Heart right ventricle (tissue), 16 donors: ENCODE data around the gene UBAC2. TPM values are rescaled to one million over a fixed set of nuclear protein-coding genes. Genes with fewer than 3 reads are reported as not detected.

Experiments
- ATAC-seq, 8 donors: fragments of 200-7000 bp; cut with Tn5 transposase; one replicate each; pipeline ENCODE4 v1.9.1; 2020; ENCODE audit warnings: mild to moderate bottlenecking in 8 of 8, moderate library complexity in 8 of 8, moderate number of reproducible peaks in 1 of 8
- DNase-seq, 2 donors: peaks; one replicate each; pipeline ENCODE4 v3.0.0-alpha.2; 2020
- H3K27ac ChIP-seq, 10 donors: fragments of 200-600 bp; sonication (generic) in 2 of 10; one replicate each; pipeline versions ENCODE4 v1.5.0 to v1.8.0; 2020 to 2022; ENCODE audit warnings: mild to moderate bottlenecking in 3 of 10
- H3K27me3 ChIP-seq, 7 donors: fragments of 200-600 bp; one replicate each; pipeline ENCODE4 v1.8.0; 2021 to 2022; ENCODE audit warnings: mild to moderate bottlenecking in 2 of 7
- H3K36me3 ChIP-seq, 9 donors: fragments of 200-600 bp; sonication (generic) in 1 of 9; one replicate each; pipeline versions ENCODE4 v1.5.0 to v1.8.0; 2020 to 2022; ENCODE audit warnings: mild to moderate bottlenecking in 2 of 9
- H3K4me1 ChIP-seq, 9 donors: fragments of 200-600 bp; sonication (generic) in 1 of 9; one replicate each; pipeline versions ENCODE4 v1.5.0 to v1.8.0; 2020 to 2022; ENCODE audit warnings: mild to moderate bottlenecking in 4 of 9
- H3K4me3 ChIP-seq, 10 donors: fragments of 200-600 bp; sonication (generic) in 2 of 10; one replicate each; pipeline versions ENCODE4 v1.5.0 to v1.8.0; 2020 to 2022; ENCODE audit warnings: mild to moderate bottlenecking in 7 of 10, moderate library complexity in 2 of 10
- H3K9me3 ChIP-seq, 11 donors: fragments of 200-600 bp in 10 of 11; sonication (generic) in 2 of 11; one replicate each; pipeline versions ENCODE4 v1.5.0 to v1.8.0; 2013 to 2022; ENCODE audit warnings: mild to moderate bottlenecking in 2 of 11, control low read depth in 1 of 11, moderate library complexity in 1 of 11
- WGBS, 2 donors: extraction: QIAGEN DNeasy Blood & Tissue Kit; methylation state at CpG; one replicate each; pipeline ENCODE4 v1.1.7; 2013; ENCODE audit warnings: inconsistent platforms in 1 of 2; 5-methylcytosine and 5-hydroxymethylcytosine counted together
- intact Hi-C, 10 donors: fragments of 100-400 bp; cut with DNase I; formaldehyde crosslinking; loops; one replicate each; pipeline versions ENCODE4 v1.11.1 to v1.14.2; 2022
- polyA plus RNA-seq, 2 donors: library from polyadenylated mRNA; stranded (reverse); fragments of 200-250 nt; gene quantifications; one replicate each; pipeline ENCODE4 v1.2.3, GENCODE V29; 2013
- total RNA-seq, 10 donors: library from RNA; stranded (reverse); fragmentation: NEBNext Ultra II Directional in 3 of 10; extraction: Animal tissue kit (Norgen Biotek cat#: 25700) in 3 of 10; gene quantifications; one replicate each; pipeline versions ENCODE4 v1.2.1 to v1.2.4, GENCODE V29; 2021 to 2023
- TF ChIP-seq, protein P1 (sequence below), 9 donors: fragments of 200-600 bp; sonication (generic) in 2 of 9; IDR thresholded peaks; one replicate each; pipeline versions ENCODE4 v1.5.0 to v1.8.0; 2021 to 2022; ENCODE audit warnings: antibody characterized with exemption in 9 of 9, mild to moderate bottlenecking in 5 of 9, moderate library complexity in 1 of 9
- donor health status: Arrhythmogenic right ventricular cardiomyopathy.
- donor health status: ischemic (EF 13 %, LVEDD 7.1; RV severe dilation, severe dysfunction).
- donor health status: healthy with polysubstance abuse.
- donor health status: DM: no; HTN: yes; CAD: no.
- donor health status: DM: no; HTN: no; CAD: no.
- donor health status: ischemic (EF 25% LVEDD 6.9; RV normal size, moderate dysfunction).
- donor health status: ischemic (EF 25% LVEDD 5.7; RV mildly dilated, moderate dysfunction).
- donor health status: healthy.
- donor health status: DM: yes; HTN: yes; CAD: no.
- donor health status: Ischemic cardiomyopathy.
- donor health status: ischemic (EF 35%, LVEDD 5.7; RV mildly dilated, moderate dysfunction).
- donor health status: nonischemic (EF 11% LVEDD 7.7; RV severe dilation, severe dysfunction).
- donor health status: DM: yes; HTN: yes; CAD: no.
- donor health status: PGD.
- donor health status: ischemic (EF 29% LVEDD 5.4; RV normal size, mild dysfunction).
- donor health status: nonischemic (EF 23%, LVEDD 6.1; RV moderate dilation, normal function).

UBAC2 gene
- total and polyA plus RNA-seq, 12 donors, result 31.8 to 60.4 (median 47.0) TPM

GRCh38 chr13:99279637-99280036, 79.0 kb downstream of the UBAC2 start:
- ATAC-seq (no peak), DNase-seq (no peak)
- whole genome bisulfite sequencing, 2 donors, result 90 to 95% methylated on average over 2 of the region's 2 CpGs
- peak overlapping the region in 1 of 10 donors; percentile 88 for H3K27ac ChIP-seq
- H3K4me1 ChIP-seq, result peaks cover 0 to 90% (median 22%) of the 10 kb centered on the region in 9 donors
- no peaks in the 10 kb centered on the region for H3K9me3 ChIP-seq
- no peak overlapping the region for H3K4me3 ChIP-seq
- no peaks in the 10 kb centered on the region for H3K27me3 ChIP-seq
- peaks cover 0 to 25% (median 0%) of the 10 kb centered on the region in 9 donors for H3K36me3 ChIP-seq
- TF ChIP-seq, protein P1, sequence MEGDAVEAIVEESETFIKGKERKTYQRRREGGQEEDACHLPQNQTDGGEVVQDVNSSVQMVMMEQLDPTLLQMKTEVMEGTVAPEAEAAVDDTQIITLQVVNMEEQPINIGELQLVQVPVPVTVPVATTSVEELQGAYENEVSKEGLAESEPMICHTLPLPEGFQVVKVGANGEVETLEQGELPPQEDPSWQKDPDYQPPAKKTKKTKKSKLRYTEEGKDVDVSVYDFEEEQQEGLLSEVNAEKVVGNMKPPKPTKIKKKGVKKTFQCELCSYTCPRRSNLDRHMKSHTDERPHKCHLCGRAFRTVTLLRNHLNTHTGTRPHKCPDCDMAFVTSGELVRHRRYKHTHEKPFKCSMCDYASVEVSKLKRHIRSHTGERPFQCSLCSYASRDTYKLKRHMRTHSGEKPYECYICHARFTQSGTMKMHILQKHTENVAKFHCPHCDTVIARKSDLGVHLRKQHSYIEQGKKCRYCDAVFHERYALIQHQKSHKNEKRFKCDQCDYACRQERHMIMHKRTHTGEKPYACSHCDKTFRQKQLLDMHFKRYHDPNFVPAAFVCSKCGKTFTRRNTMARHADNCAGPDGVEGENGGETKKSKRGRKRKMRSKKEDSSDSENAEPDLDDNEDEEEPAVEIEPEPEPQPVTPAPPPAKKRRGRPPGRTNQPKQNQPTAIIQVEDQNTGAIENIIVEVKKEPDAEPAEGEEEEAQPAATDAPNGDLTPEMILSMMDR (IDR thresholded peaks at IDR 0.05), result no peak
- intact Hi-C loops, result loop anchor here in 2 of 10 donors (5.0 to 10.0 kb wide), 2 partner anchors 88 to 155 kb away; no protein-coding TSS in a partner anchor

DNA sequence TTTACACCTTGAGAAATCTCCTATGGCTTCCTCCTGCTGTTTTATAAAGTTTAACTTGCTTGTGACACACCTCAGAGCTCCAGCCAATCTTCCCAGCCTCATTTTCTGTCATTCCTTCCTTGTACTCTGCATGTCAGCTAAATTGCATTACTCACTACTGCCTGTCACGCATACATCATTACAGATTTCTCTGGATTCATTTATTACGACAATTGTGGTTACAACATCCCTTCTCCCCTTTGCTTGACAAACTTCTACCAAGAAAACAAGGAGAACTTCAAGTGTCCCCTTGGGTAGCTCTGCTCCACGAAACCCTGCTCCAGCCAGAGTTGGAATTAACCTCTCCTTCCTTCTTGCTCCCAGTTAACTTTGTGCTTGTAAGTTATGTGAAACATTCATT, 79.5 kb downstream of the UBAC2 start:
- DNase-seq (no peak), ATAC-seq (peak in 2 of 8 donors; percentile 32 to 59)
- H3K36me3 ChIP-seq, result peaks cover 0 to 25% (median 0%) of the 10 kb centered on the region in 9 donors
- no peaks in the 10 kb centered on the region for H3K27me3 ChIP-seq
- peaks cover 0 to 90% (median 26%) of the 10 kb centered on the region in 9 donors for H3K4me1 ChIP-seq
- TF ChIP-seq, protein P1 (IDR thresholded peaks at IDR 0.05), result no peak
- no peaks in the 10 kb centered on the region for H3K9me3 ChIP-seq
- peak overlapping the region in 2 of 10 donors; percentile 57 to 88 for H3K27ac ChIP-seq
- intact Hi-C loops, result loop anchor here in 1 of 10 donors (5.0 kb wide), 1 partner anchor 87 kb away; no protein-coding TSS in a partner anchor
- WGBS, 2 donors, result 88 to 96% methylated on average over 3 of the region's 3 CpGs
- H3K4me3 ChIP-seq, result no peak overlapping the region

GRCh38 chr13:99281811-99282263, 81.2 kb downstream of the UBAC2 start:
- Histone ChIP-seq H3K4me3 (no peak overlapping the region), H3K36me3 (peaks cover 0 to 16% (median 0%) of the 10 kb centered on the region in 9 donors), H3K27me3 (no peaks in the 10 kb centered on the region), H3K4me1 (peaks cover 0 to 98% (median 43%) of the 10 kb centered on the region in 9 donors), H3K9me3 (no peaks in the 10 kb centered on the region), H3K27ac (peak overlapping the region in 8 of 10 donors; percentile 15 to 88 (median 46))
- TF ChIP-seq, protein P1 (IDR thresholded peaks at IDR 0.05), result no peak
- ATAC-seq (peak; percentile 46 to 83 (median 69)), DNase-seq (peak; percentile 35 to 50)
- intact Hi-C loops, result loop anchor here in 1 of 10 donors (5.0 kb wide), 1 partner anchor 85 kb away; no protein-coding TSS in a partner anchor
- 86 to 90% methylated on average over 5 of the region's 5 CpGs for WGBS, 2 donors

DNA sequence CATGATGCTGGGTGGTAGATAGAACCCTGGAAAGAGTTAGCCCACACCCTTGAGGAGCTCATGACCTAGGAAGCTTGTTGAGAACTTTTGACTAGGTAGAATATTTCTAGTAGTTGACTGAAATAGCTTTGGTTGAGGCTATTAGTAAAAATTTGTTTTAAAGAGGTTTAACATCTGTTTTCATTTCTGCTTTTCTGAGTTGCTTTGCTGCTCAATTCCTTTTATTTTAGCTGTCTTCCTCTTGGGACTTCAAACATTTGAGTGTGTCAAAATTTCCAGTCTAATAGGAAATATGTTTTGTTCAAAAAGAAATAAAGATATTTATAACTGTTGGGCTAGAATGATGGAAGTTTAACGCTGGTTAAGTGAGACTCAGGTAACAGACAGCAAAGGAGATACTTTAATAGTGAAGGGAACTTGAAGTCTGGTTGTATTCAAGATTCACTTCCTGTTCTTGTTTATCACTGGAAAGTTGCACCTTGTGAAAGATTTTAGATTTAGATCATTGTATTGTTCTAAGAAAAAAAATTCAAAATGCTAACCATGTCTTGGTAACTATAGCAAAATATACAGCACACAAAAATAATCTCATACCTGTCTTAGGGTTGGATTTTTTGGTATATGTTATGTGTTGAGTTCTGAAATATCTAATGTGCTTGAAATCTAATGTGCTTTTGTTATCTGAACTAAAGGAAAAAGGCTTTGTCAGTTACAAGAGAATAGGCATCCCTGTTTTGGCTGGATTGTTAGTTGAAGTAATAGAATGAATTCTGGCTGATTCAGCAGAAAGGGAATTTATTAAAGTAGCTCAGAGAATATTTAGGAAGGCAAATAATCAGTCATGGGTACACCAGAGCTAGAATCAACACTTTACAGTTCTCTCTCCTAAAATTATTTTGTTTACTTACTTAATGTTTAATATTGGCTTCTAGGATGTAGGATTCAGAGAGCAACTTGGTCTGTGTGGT, 81.9 kb downstream of the UBAC2 start:
- Histone ChIP-seq H3K9me3 (no peaks in the 10 kb centered on the region), H3K27me3 (no peaks in the 10 kb centered on the region), H3K4me3 (no peak overlapping the region), H3K36me3 (peaks cover 0 to 16% (median 0%) of the 10 kb centered on the region in 9 donors), H3K4me1 (peaks cover 0 to 98% (median 50%) of the 10 kb centered on the region in 9 donors), H3K27ac (peak overlapping the region in 8 of 10 donors; percentile 15 to 88 (median 46))
- DNase-seq (no peak), ATAC-seq (peak in 2 of 8 donors; percentile 8)
- 35 to 46% methylated on average over 1 of the region's 1 CpG for WGBS, 2 donors
- intact Hi-C loops, result loop anchor here in 1 of 10 donors (5.0 kb wide), 1 partner anchor 85 kb away; no protein-coding TSS in a partner anchor
- TF ChIP-seq, protein P1 (IDR thresholded peaks at IDR 0.05), result no peak
